Psoas muscle (tissue), 8 donors: ENCODE results near the gene CACNA1C. TPM values are rescaled to one million over a fixed set of nuclear protein-coding genes. Genes with fewer than 3 reads are reported as not detected.

Experiments
- ATAC-seq, 4 donors: fragments of 200-7000 bp; cut with Tn5 transposase; one replicate each; pipeline ENCODE4 v1.9.1; 2020; ENCODE audit warnings: moderate library complexity in 3 of 4, mild to moderate bottlenecking in 2 of 4
- DNase-seq, 2 donors: peaks; one replicate each; pipeline ENCODE4 v3.0.0-alpha.2; 2020
- H3K27ac ChIP-seq: fragments of 200-600 bp; one replicate; pipeline ENCODE4 v1.8.0; 2022
- H3K27me3 ChIP-seq, 3 donors: fragments of 200-600 bp in 1 of 3; one replicate each; pipeline versions ENCODE4 v1.6.1 to v1.8.0; 2013 to 2022; ENCODE audit warnings: low read length in 2 of 3, mild to moderate bottlenecking in 2 of 3, moderate library complexity in 1 of 3; ENCODE audit not compliant: insufficient read depth in 3 of 3
- H3K36me3 ChIP-seq, 2 donors: fragments of 200-600 bp in 1 of 2; one replicate each; pipeline versions ENCODE4 v1.6.1 to v1.8.0; 2013 to 2022; ENCODE audit warnings: low read depth in 1 of 2, mild to moderate bottlenecking in 1 of 2, moderate library complexity in 1 of 2; ENCODE audit not compliant: insufficient read depth in 1 of 2
- H3K4me1 ChIP-seq: fragments of 200-600 bp; one replicate; pipeline ENCODE4 v1.8.0; 2022
- H3K4me3 ChIP-seq: fragments of 200-600 bp; one replicate; pipeline ENCODE4 v1.8.0; 2022; ENCODE audit warnings: mild to moderate bottlenecking
- H3K9me3 ChIP-seq: fragments of 200-600 bp; one replicate; pipeline ENCODE4 v1.8.0; 2022
- WGBS, 3 donors: extraction: QIAGEN DNeasy Blood & Tissue Kit; methylation state at CpG; one replicate each; pipeline versions ENCODE4 v1.1.6 to v1.1.7; 2013; 5-methylcytosine and 5-hydroxymethylcytosine counted together
- intact Hi-C, 2 donors: fragments of 100-400 bp; cut with DNase I; formaldehyde crosslinking; loops; one replicate each; pipeline versions ENCODE4 v1.11.0 to v1.14.2; 2022
- polyA plus RNA-seq, 3 donors: library from polyadenylated mRNA; stranded (reverse); fragments of 200-250 nt; gene quantifications; one replicate each; pipeline ENCODE4 v1.2.3, GENCODE V29; 2013
- total RNA-seq, 4 donors: library from RNA; stranded (reverse); fragmentation: NEBNext Ultra II Directional in 2 of 4; extraction: Animal tissue kit (Norgen Biotek cat#: 25700) in 2 of 4; gene quantifications; one replicate each; pipeline versions ENCODE4 v1.2.1 to v1.2.4, GENCODE V29; 2021 to 2023
- TF ChIP-seq, protein P1 (sequence below): fragments of 200-600 bp; IDR thresholded peaks from one replicate; pipeline ENCODE4 v1.8.0; 2022; ENCODE audit warnings: antibody characterized with exemption
- donor health status: healthy with polysubstance abuse.
- donor health status: DM: no; HTN: no; CAD: no; lungs with moderate emphysema.
- donor health status: Bipolar disorder and iron deficiency.
- donor health status: healthy.
- donor health status: DM: yes; HTN: yes; CAD: no.
- donor health status: DM: no; HTN: no; CAD: no.
- donor health status: DM: no; HTN: no; CAD: no.
- donor health status: DM: yes; HTN: yes; CAD: no.

Gene CACNA1C
- total and polyA plus RNA-seq, 7 donors = 0.26 to 2.9 (median 0.95) TPM

GRCh38 chr12:2376908-2377657 is 324.3 kb downstream of the CACNA1C start:
- Histone ChIP-seq H3K27ac (no peak overlapping the region), H3K27me3 (no peaks in the 10 kb centered on the region), H3K36me3 (no peaks in the 10 kb centered on the region), H3K9me3 (no peaks in the 10 kb centered on the region), H3K4me3 (no peak overlapping the region), H3K4me1 (no peaks in the 10 kb centered on the region)
- 48 to 52% (median 49%) methylated on average over 20 of the region's 20 CpGs for WGBS, 3 donors
- TF ChIP-seq, protein P1, sequence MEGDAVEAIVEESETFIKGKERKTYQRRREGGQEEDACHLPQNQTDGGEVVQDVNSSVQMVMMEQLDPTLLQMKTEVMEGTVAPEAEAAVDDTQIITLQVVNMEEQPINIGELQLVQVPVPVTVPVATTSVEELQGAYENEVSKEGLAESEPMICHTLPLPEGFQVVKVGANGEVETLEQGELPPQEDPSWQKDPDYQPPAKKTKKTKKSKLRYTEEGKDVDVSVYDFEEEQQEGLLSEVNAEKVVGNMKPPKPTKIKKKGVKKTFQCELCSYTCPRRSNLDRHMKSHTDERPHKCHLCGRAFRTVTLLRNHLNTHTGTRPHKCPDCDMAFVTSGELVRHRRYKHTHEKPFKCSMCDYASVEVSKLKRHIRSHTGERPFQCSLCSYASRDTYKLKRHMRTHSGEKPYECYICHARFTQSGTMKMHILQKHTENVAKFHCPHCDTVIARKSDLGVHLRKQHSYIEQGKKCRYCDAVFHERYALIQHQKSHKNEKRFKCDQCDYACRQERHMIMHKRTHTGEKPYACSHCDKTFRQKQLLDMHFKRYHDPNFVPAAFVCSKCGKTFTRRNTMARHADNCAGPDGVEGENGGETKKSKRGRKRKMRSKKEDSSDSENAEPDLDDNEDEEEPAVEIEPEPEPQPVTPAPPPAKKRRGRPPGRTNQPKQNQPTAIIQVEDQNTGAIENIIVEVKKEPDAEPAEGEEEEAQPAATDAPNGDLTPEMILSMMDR = no peak
- ATAC-seq (no peak), DNase-seq (no peak)
- intact Hi-C loops = no loop called here

GRCh38 chr12:2378835-2379330 is 326.1 kb downstream of the CACNA1C start:
- Histone ChIP-seq H3K36me3 (no peaks in the 10 kb centered on the region), H3K27me3 (no peaks in the 10 kb centered on the region), H3K9me3 (no peaks in the 10 kb centered on the region), H3K27ac (no peak overlapping the region), H3K4me3 (no peak overlapping the region), H3K4me1 (no peaks in the 10 kb centered on the region)
- 74 to 84% (median 77%) methylated on average over 7 of the region's 7 CpGs for WGBS, 3 donors
- no peak for DNase-seq
- no peak for ATAC-seq
- TF ChIP-seq, protein P1 = no peak
- intact Hi-C loops = no loop called here

GRCh38 chr12:2380946-2381345 is 328.2 kb downstream of the CACNA1C start:
- H3K9me3 ChIP-seq = no peaks in the 10 kb centered on the region
- 77 to 86% (median 83%) methylated on average over 2 of the region's 2 CpGs for WGBS, 3 donors
- no peak for ATAC-seq
- H3K36me3 ChIP-seq = no peaks in the 10 kb centered on the region
- H3K4me3 ChIP-seq = no peak overlapping the region
- no peaks in the 10 kb centered on the region for H3K27me3 ChIP-seq
- no peaks in the 10 kb centered on the region for H3K4me1 ChIP-seq
- H3K27ac ChIP-seq = no peak overlapping the region
- TF ChIP-seq, protein P1 = no peak
- intact Hi-C loops = no loop called here
- DNase-seq = no peak

DNA sequence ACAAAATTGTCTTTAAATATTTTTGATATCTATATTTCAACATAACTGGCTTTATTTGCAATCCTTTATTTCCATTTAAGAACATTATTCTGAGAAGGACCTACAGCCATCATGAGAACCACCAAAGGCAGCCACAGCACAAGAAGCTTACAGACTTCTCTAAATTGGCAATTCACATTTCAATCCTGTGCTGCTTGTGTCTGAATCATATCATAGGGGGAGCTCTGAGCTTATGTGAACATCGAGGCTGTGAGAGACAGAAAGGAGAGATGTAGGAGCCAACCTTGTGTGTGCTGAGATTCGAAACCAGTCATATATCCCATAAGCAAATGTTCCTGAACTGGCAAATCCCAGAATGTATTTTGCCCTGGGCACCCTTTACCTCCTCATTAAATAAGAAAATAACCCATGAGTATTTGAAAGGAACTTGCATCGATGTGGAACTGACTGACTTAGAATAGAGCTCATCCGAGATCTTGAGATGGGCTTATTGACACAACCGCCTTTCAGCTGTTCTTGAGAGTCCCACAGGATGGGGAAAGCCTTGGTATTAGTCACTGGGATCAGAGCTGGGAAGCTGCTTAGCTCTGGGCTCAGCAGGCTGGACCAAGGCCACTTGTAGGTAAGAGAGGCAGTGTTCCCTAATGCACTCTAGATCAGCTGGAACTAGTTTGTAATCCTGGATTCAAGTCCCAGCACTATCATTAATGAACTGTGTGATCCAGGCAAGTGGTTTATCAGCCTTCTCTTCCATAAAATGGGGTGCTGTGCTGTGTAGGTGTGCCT is 329.8 kb downstream of the CACNA1C start:
- Histone ChIP-seq H3K9me3 (no peaks in the 10 kb centered on the region), H3K27ac (no peak overlapping the region), H3K27me3 (peaks cover 0 to 3% (median 0%) of the 10 kb centered on the region in 3 donors), H3K36me3 (no peaks in the 10 kb centered on the region), H3K4me1 (no peaks in the 10 kb centered on the region), H3K4me3 (no peak overlapping the region)
- peak in 1 of 4 donors; percentile 28 for ATAC-seq
- WGBS, 3 donors = 62 to 74% (median 66%) methylated on average over 5 of the region's 5 CpGs
- DNase-seq = no peak
- intact Hi-C loops = no loop called here
- TF ChIP-seq, protein P1 = no peak
